OCI-LY3 (cell line): ENCODE measurements around the gene ADAD2.

Source experiments
- EZH2phosphoT487 ChIP-seq: fragments of 200-600 bp; shearing (Covaris generic); IDR thresholded peaks from 2 replicates; pipeline ENCODE4 v1.6.1; 2018; ENCODE audit warnings: antibody characterized with exemption, mixed run types, low read depth
- TF ChIP-seq, protein P1 (sequence below): fragments of 200-600, 300-600 bp; sonication (generic); IDR thresholded peaks from 2 replicates; pipeline ENCODE4 v1.5.1; 2014; ENCODE audit warnings: antibody characterized with exemption, low read length, low read depth

DNA sequence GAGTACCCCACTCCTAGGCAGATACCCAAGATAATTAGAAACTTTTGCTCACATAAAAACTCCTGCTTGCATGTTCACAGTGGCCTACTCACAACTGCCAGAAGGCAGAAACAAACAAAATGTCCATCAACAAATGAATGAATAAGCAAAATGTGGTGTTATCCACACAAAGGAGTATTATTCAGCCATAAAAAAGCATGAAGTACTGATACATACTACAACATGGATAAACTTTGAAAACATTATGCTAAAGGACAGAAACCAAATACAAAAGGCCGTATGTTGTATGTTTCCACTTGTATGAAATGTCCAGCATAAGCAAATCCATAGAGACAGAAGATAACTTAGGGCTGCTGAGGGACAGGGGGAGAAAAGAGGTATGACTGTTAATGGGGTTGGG lies 47.9 kb upstream of the ADAD2 start:
- TF ChIP-seq, protein P1, sequence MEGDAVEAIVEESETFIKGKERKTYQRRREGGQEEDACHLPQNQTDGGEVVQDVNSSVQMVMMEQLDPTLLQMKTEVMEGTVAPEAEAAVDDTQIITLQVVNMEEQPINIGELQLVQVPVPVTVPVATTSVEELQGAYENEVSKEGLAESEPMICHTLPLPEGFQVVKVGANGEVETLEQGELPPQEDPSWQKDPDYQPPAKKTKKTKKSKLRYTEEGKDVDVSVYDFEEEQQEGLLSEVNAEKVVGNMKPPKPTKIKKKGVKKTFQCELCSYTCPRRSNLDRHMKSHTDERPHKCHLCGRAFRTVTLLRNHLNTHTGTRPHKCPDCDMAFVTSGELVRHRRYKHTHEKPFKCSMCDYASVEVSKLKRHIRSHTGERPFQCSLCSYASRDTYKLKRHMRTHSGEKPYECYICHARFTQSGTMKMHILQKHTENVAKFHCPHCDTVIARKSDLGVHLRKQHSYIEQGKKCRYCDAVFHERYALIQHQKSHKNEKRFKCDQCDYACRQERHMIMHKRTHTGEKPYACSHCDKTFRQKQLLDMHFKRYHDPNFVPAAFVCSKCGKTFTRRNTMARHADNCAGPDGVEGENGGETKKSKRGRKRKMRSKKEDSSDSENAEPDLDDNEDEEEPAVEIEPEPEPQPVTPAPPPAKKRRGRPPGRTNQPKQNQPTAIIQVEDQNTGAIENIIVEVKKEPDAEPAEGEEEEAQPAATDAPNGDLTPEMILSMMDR = no peak
- TF ChIP-seq EZH2phosphoT487 = no peak
